Ishikawa (cell line): ENCODE measurements around the gene EGR1.

Experiments
- EP300 ChIP-seq: IDR thresholded peaks from 2 replicates; pipeline ENCODE4 v1.6.1; 2012; ENCODE audit warnings: borderline replicate concordance
- MAX ChIP-seq: IDR thresholded peaks from 2 replicates; pipeline ENCODE4 v1.6.1; 2012

- TF ChIP-seq MAX (no peak), EP300 (no peak)
These were observed 5.7 kb downstream of the EGR1 start for GRCh38 chr5:138471052-138471361.
